Nephron (organoid): ENCODE data around the gene ATXN7L1.

Experiments
- H3K27ac Mint-ChIP-seq, 3 experiments: 2 replicates each; pipeline ENCODE4 v1.8.0; 2020; ENCODE audit warnings: mixed read lengths in 3 of 3, mild to moderate bottlenecking in 2 of 3, moderate library complexity in 1 of 3
- H3K27me3 Mint-ChIP-seq: 2 replicates; pipeline ENCODE4 v1.8.0; 2021; ENCODE audit warnings: low read depth, mild to moderate bottlenecking, moderate library complexity, mixed read lengths
- H3K36me3 Mint-ChIP-seq: 2 replicates; pipeline ENCODE4 v1.8.0; 2020; ENCODE audit warnings: low read depth, mixed read lengths
- H3K4me1 Mint-ChIP-seq: 2 replicates; pipeline ENCODE4 v1.8.0; 2020; ENCODE audit warnings: mixed read lengths
- H3K4me3 Mint-ChIP-seq, 3 experiments: 2 replicates each; pipeline ENCODE4 v1.8.0; 2020; ENCODE audit warnings: mild to moderate bottlenecking in 3 of 3, mixed read lengths in 3 of 3, moderate library complexity in 2 of 3
- H3K9me3 Mint-ChIP-seq: 2 replicates; pipeline ENCODE4 v1.8.0; 2020; ENCODE audit warnings: mixed read lengths
- CTCF ChIP-seq, 3 experiments: fragments of 200-600 bp; sonication (generic); IDR thresholded peaks; one replicate each; pipeline ENCODE4 v1.5.0; 2021; ENCODE audit warnings: antibody characterized with exemption in 3 of 3; ENCODE audit not compliant: unreplicated experiment in 3 of 3

Gene ATXN7L1

GRCh38 chr7:105594034-105594433, 282.4 kb downstream of the ATXN7L1 start:
- no peaks in the 10 kb centered on the region for H3K36me3 Mint-ChIP-seq
- H3K27me3 Mint-ChIP-seq: no peaks in the 10 kb centered on the region
- no peaks in the 10 kb centered on the region for H3K4me1 Mint-ChIP-seq
- no peaks in the 10 kb centered on the region for H3K9me3 Mint-ChIP-seq
- H3K4me3 Mint-ChIP-seq: no peak overlapping the region
- TF ChIP-seq CTCF (IDR thresholded peaks at IDR 0.05; ENCODE audit: unreplicated experiment in 3 of 3): no peak
- no peak overlapping the region for H3K27ac Mint-ChIP-seq

- Mint-ChIP-seq H3K36me3 (no peaks in the 10 kb centered on the region), H3K4me3 (no peak overlapping the region), H3K9me3 (no peaks in the 10 kb centered on the region), H3K27ac (no peak overlapping the region), H3K4me1 (no peaks in the 10 kb centered on the region), H3K27me3 (peaks cover 4% of the 10 kb centered on the region)
- TF ChIP-seq CTCF (IDR thresholded peaks at IDR 0.05; ENCODE audit: unreplicated experiment in 3 of 3): no peak
Observed at GRCh38 chr7:105591522-105591921, 284.9 kb downstream of the ATXN7L1 start.

GRCh38 chr7:105590793-105591192, 285.6 kb downstream of the ATXN7L1 start:
- H3K9me3 Mint-ChIP-seq: no peaks in the 10 kb centered on the region
- no peak overlapping the region for H3K27ac Mint-ChIP-seq
- H3K4me3 Mint-ChIP-seq: no peak overlapping the region
- TF ChIP-seq CTCF (IDR thresholded peaks at IDR 0.05; ENCODE audit: unreplicated experiment in 3 of 3): no peak
- no peaks in the 10 kb centered on the region for H3K4me1 Mint-ChIP-seq
- peaks cover 4% of the 10 kb centered on the region for H3K27me3 Mint-ChIP-seq
- H3K36me3 Mint-ChIP-seq: no peaks in the 10 kb centered on the region

- Mint-ChIP-seq H3K27me3 (peaks cover 4% of the 10 kb centered on the region), H3K4me1 (no peaks in the 10 kb centered on the region), H3K27ac (peak overlapping the region in 1 of 3 experiments; percentile 30), H3K9me3 (peaks cover 3% of the 10 kb centered on the region), H3K4me3 (no peak overlapping the region), H3K36me3 (peaks cover 2% of the 10 kb centered on the region)
- peak; percentile 44 to 51 (median 45) for TF ChIP-seq CTCF (IDR thresholded peaks at IDR 0.05; ENCODE audit: unreplicated experiment in 3 of 3)
Observed at GRCh38 chr7:105589356-105590077, 286.9 kb downstream of the ATXN7L1 start.

- H3K9me3 Mint-ChIP-seq: peaks cover 9% of the 10 kb centered on the region
- peaks cover 4% of the 10 kb centered on the region for H3K36me3 Mint-ChIP-seq
- TF ChIP-seq CTCF (IDR thresholded peaks at IDR 0.05; ENCODE audit: unreplicated experiment in 3 of 3): no peak
- no peak overlapping the region for H3K4me3 Mint-ChIP-seq
- no peaks in the 10 kb centered on the region for H3K4me1 Mint-ChIP-seq
- H3K27ac Mint-ChIP-seq: no peak overlapping the region
- H3K27me3 Mint-ChIP-seq: peaks cover 4% of the 10 kb centered on the region
Observed at GRCh38 chr7:105587909-105588635, 288.3 kb downstream of the ATXN7L1 start.
